ENCODE results near the gene TMEM131.

DNA sequence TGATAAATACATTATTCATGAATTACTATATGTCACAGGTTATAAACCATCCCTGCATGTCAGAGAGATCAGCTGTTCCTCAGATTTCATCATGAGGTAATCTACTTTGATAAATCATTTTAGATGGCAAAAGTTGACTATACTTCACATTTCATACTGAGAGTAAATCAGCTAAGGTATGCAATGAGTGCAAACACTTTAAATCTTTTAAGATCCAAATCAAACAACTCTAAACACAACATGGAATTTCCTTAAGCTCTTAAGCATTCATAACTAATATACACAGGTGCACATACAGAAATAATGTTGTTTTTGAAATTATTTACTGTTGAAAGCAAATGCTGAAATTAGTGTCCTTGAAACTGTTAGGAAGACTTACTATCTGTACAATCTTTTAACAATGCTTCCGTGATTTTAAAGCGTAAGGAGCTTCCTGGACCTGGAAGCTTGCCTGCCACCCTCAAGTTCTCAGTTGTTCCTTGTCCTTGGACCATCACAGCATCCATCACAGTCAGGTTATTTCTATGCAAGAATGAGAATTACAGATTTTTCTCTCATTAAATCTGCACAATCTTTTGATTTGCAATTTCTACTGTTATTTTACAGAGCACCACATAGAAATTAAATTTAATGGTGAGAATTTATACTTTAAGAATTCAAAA, 199.2 kb downstream of the TMEM131 start:
- TF ChIP-seq CTCF (IDR thresholded peaks at IDR 0.05; ENCODE audit: borderline replicate concordance, extremely low read depth, low read length, poor library complexity, severe bottlenecking), result no peak
- TF ChIP-seq EZH2 (IDR thresholded peaks at IDR 0.05; ENCODE audit: borderline replicate concordance, low read depth, low read length, severe bottlenecking), result no peak

All from DND-41 (cell line).